Raji (cell line): ENCODE data around the gene PTP4A2.

ENCODE experiments used
- POLR2A ChIP-seq: IDR thresholded peaks from 2 replicates; pipeline ENCODE4 v1.6.1; 2011; ENCODE audit warnings: low read depth, low read length, control low read depth; ENCODE audit not compliant: insufficient read depth

PTP4A2 gene

GRCh38 chr1:31932491-31933316, 5.5 kb downstream of the PTP4A2 start:
- TF ChIP-seq POLR2A: no peak

GRCh38 chr1:31931593-31932225, 6.5 kb downstream of the PTP4A2 start:
- TF ChIP-seq POLR2A: no peak

- TF ChIP-seq POLR2A: 0 out of 2 replicates have a peak, but pooled peaks have one; percentile 9
Measured at GRCh38 chr1:31930836-31931592, 7.2 kb downstream of the PTP4A2 start.

- TF ChIP-seq POLR2A: no peak
Measured at GRCh38 chr1:31927661-31927980, 10.5 kb downstream of the PTP4A2 start.

GRCh38 chr1:31926853-31927660, 11.1 kb downstream of the PTP4A2 start:
- no peak for TF ChIP-seq POLR2A

GRCh38 chr1:31926252-31926651, 11.9 kb downstream of the PTP4A2 start:
- TF ChIP-seq POLR2A: no peak

GRCh38 chr1:31924839-31925238, 13.3 kb downstream of the PTP4A2 start:
- TF ChIP-seq POLR2A: no peak

- no peak for TF ChIP-seq POLR2A
Measured at GRCh38 chr1:31923901-31924535, 14.2 kb downstream of the PTP4A2 start.

- TF ChIP-seq POLR2A: no peak
Measured at GRCh38 chr1:31920956-31921355, 17.2 kb downstream of the PTP4A2 start.

- no peak for TF ChIP-seq POLR2A
Measured at GRCh38 chr1:31919591-31919990, 18.6 kb downstream of the PTP4A2 start.

GRCh38 chr1:31915438-31915837, 22.7 kb downstream of the PTP4A2 start:
- no peak for TF ChIP-seq POLR2A

GRCh38 chr1:31913968-31914367, 24.2 kb downstream of the PTP4A2 start:
- no peak for TF ChIP-seq POLR2A

GRCh38 chr1:31912839-31913239, 25.3 kb downstream of the PTP4A2 start:
- TF ChIP-seq POLR2A: no peak

GRCh38 chr1:31911994-31912780, 26.0 kb downstream of the PTP4A2 start:
- TF ChIP-seq POLR2A: no peak

- no peak for TF ChIP-seq POLR2A
Measured at GRCh38 chr1:31910933-31911332, 27.2 kb downstream of the PTP4A2 start.
